GM21825 (cell line): ENCODE results near the gene TPCN2.
"Not testable (repeated sequence)": the region's sequence is repeated elsewhere in the genome, so short reads cannot be mapped to it uniquely, and the experiment has no call there.

Source experiments
- ATAC-seq: cut with Tn5 transposase; IDR thresholded peaks from one replicate; pipeline ENCODE4 v1.9.1; 2021; ENCODE audit warnings: mild to moderate bottlenecking, moderate library complexity; ENCODE audit not compliant: unreplicated experiment

TPCN2 gene

DNA sequence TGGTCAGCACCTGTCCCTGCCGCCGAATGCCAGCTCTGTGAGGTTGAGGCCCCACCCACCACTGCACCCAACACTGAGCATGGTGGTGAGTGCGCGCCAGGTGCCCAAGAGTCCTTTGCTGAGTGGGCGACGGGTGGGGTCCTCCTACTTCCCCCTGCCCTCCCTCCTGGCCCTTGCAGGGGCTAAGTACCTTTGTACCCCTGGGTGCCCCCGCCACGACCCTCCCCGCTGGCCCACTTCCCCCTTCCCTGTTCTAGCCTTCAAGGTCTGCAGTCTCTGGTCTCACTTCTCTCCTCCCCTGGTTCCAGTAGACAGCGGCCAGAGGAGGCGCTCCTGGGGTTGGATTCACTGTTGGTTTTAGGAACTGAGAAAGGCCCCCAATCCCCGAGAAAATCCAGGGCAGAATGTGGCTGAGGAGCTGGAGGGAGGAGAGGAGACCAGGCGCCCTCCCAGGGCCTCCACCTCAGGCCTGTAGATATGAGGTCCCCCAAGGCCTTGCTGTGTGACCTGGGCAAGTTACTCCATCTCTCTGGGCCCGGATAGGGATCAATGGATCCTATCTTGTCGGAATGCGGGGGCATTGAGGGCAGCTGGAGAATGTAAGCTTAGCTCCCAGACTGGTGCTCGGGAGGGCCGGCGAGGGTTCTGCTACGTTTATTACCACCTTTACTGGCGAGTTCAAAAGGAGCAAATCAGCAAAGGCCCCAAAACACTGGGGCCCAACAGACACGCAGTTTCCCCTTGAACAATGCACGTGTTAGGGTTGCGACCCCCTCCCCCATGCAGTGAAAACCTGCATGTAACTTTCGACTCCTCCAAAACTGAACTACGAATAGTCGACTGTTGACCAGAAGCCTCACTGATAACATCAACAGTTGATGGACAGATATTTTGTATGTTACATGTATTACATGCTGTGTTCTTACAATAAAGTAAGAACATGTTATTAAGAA is 75.1 kb downstream of the TPCN2 start:
- ATAC-seq = no peak

DNA sequence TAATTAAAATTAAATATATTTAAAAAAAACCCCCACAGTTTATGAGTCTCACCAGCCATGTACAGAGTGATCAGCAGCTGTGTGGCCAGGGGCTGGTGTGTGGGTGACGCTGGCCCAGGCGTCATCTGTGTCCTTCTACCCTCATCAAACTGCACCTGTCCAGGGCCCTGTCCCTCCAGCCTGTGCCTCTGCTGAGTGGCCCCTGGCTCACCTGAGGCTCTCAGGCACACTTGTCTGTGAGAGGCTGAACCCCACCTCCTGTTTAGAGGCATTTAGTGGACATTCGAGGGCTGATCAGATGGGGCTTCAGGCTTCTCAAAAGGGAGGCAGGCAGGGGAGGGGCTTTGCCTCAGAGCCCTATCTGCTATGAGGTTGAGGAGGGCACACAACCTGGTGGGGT is 77.1 kb downstream of the TPCN2 start:
- no peak for ATAC-seq

- ATAC-seq = no peak
Measured at GRCh38 chr11:69126286-69126685, 77.6 kb downstream of the TPCN2 start.

DNA sequence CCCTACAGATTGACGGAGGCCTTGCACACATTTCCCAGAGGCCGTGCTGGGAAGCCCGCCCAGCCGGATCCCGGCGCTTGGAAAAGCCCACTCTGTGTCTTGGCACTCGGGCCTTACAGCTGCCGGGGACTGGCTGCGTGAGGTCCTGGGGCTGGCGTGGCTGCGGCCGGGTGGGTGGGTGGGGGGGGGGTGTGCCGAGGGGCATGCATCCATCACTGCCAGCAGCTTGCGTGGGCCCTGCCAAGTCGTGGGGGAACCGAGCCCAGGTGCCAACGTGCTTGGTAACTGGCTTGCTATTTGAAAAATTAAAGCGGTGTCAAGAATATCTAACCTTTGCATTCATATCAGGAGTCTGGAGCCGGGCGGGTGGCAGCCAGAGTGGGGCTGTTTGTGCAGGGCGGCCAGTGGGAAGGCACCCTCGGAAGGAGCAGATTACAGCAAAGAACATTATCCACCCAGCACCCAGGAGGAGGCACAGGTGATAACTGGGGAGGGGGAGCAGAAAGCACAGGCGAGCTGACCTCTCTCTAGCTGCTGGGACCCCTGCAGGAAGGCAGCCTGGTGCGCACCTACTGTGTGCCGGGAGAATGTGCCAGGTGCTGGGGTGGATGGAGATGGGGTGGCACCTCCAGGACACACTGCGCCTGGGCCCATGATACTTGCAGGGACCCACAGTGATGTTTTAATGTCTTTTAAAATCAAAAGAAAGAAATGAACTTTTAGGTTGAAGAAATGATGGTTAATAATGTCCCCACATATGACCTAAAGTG is 78.5 kb downstream of the TPCN2 start:
- no peak for ATAC-seq

- no peak for ATAC-seq
Measured at GRCh38 chr11:69127884-69128283, 79.2 kb downstream of the TPCN2 start.

- ATAC-seq = no peak
Measured at GRCh38 chr11:69129053-69129452, 80.3 kb downstream of the TPCN2 start.

GRCh38 chr11:69129647-69130046 is 80.9 kb downstream of the TPCN2 start:
- ATAC-seq = no peak

- ATAC-seq = no peak
Measured at GRCh38 chr11:69130654-69131053, 81.9 kb downstream of the TPCN2 start.

GRCh38 chr11:69131121-69131566 is 82.4 kb downstream of the TPCN2 start:
- ATAC-seq = no peak

DNA sequence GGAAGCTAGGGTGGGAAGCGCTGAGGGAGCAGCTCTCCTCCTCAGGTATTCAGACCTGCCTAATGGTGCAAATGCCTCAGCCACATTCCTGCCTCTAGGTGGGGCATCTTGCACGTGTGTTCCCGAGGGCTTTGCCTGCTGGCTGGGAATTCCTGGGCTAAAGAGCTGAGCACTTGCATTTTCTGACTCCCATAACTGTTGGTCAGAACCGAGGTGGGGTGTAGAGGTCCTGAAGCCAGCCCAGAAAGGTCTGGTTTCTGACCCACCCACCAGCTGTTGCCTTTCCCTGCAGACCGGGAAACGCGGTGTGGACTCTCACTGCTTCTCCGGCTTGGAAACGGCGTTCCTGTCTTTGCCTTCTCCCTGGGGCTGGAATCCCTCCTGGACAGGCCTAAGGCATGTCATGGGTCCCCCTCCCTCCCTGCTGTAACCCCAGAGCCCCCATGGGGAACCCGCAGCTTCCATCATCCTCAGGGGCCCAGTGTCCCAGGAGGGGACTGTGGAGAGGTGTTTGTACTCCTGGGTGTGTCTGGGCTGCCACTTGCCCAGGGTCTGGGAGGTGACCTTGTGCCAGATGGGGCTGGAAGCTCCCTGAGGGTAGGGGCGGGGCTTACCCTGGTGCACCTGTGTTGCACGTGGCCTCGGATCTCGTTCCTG is 83.0 kb downstream of the TPCN2 start:
- no peak for ATAC-seq

DNA sequence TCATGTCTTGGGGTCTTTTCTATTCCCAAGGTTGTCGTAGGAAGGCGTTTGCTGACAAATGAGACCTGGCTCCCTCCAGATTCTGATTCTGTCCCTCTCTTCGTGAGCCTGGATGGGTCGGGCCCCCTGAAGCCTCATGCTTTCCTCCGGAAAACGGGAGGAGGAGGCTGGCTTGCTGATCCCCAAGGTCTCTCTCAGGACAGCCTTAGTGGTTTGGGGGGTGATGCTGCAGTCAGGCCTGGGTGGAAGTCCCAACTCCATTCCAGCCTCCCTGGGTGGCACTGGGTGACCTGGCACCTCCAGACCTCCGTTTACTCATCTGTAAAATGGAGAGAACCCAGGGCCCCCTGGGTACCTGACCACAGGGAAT is 83.6 kb downstream of the TPCN2 start:
- ATAC-seq = no peak

GRCh38 chr11:69133251-69133650 is 84.5 kb downstream of the TPCN2 start:
- ATAC-seq = no peak

DNA sequence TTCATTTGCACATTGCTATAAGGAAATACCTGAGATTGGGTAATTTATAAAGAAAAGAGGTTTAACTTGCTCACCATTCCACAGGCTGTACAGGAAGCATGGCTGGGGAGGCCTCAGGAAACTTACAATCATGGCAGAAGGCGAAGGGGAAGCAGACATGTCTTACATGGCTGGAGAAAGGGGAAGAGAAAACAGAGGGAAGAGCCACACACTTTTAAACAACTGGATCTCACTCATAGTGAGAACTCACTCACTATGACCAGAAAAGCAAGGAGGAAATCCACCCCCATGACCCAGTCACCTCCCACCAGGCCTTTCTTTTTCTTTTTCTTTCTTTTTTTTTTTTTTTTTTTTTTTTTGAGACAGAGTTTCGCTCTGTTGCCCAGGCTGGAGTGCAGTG is 85.5 kb downstream of the TPCN2 start:
- not testable (repeated sequence) for ATAC-seq

DNA sequence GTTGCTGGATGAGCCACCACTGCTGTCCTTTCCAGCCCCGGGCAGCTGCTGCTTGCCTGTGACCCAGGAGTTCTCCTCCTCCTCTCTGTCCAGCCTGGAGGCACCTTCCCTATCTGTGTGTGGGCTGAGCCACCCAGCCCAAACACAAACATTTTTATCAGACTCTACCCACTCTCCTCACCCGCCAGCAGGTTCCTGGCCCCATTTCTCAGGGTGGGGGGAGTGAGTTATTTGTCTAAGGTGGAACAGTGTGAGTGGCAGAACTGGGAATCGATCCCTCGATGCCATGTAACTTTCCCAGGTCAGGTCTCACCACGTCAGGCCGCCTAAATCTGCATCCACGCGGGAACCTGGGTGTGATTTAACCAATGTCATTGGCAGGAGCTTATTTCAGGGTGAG is 86.2 kb downstream of the TPCN2 start:
- no peak for ATAC-seq

DNA sequence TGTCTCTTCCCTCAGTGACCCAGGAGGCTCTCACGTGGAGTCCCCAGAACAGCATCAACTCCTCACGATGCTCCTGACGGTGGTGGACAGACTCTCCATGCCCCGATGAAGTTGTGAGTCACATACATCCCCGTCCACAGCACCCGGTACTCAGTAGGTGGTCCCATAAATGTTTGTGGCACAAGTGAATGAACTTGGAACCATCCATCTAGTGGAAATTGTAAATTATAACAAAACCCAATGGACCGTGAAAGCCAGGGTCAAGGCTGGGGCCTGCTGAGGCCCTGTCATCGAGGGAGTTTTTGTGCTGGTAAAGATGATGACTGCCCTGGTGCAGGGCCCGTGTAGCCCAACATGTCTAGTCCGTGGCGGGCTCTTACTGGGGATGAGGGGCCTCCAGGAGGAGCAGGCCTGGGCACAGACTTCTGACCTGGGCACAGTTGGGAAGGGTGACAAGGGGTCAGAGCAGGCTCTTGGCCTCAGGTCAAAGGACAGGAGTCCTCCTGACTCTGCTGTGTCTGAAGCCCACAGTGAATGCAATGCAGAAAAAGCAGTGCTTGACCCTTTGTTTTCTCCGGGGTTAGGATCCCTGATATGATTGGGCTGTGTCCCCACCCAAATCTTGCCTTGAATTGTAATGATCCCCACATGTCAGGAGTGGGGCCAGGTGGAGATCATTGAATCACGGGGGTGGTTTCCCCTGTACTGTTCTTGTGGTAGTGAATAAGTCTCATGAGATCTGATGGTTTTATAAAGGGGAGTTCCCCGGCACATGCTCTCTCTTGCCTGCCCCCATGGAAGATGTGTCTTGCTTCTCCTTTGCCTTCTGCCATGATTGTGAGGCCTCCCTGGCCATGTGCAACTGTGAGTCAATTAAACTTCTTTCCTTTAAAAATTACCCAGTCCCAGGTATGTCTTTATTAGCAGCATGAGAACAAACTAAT is 87.0 kb downstream of the TPCN2 start:
- no peak for ATAC-seq

DNA sequence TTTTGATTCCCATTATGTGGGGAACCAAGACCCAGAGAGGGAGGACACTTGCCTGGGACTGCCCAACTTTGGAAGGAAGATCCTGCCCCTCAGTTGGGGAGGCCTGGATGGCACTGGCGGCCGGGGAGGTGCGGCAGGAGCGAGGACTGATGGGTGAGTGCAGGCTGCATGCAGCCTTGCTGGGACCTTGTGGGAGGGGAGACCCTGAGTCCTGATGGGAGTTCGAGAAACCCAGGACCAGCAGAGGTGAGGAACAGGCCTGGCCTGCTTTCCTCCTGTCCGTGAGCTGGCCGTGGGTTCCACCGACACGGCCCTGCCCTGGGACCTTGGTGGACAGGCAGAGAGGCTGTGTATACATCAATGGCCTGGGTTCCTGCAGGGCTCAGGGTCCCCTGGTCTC is 87.7 kb downstream of the TPCN2 start:
- ATAC-seq = no peak

GRCh38 chr11:69137151-69137844 is 88.6 kb downstream of the TPCN2 start:
- ATAC-seq = no peak

DNA sequence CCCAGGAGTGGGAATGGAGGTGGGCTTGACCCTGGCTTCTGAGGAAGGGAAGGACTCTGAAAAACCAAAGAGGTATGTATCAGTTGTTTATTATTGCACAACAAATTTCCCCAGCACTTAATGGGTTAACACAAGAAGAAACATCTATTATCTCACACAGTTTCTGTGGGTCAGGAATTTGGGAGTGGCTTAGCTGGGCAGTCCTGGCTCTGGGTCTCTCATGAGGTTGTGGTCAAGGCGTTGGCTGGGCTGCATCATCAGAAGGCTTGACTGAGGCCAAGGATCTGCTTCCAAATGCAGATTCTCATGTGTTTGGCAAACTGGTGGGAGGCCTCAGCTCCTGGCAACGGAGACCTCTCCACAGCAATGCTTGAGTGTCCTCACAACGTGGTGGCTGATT is 89.5 kb downstream of the TPCN2 start:
- ATAC-seq = no peak

DNA sequence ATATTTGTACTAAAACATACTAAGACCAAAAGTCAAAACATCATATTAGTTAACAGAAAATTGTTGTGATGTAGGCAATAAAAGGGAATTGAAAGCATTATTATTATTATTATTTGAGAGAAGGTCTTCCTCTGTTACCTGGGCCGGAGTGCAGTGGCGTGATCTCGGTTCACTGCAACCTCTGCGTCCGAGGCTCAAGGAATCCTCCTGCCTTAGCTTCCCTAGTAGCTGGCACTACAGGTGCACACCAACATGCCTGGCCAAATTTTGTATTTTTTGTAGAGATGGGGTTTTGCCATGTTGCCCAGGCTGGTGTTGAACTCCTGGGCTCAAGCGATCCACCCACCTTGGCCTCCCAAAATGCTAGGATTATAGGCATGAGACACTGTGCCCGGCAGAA is 91.4 kb downstream of the TPCN2 start:
- ATAC-seq = not testable (repeated sequence)

- ATAC-seq = no peak
Measured at GRCh38 chr11:69140635-69141034, 91.9 kb downstream of the TPCN2 start.
